ENCODE results near the gene PLXDC2.

PLXDC2 gene

GRCh38 chr10:19915816-19916215, 99.6 kb downstream of the PLXDC2 start:
- no peak for DNase-seq

- DNase-seq, result no peak
These were observed 101.7 kb downstream of the PLXDC2 start for GRCh38 chr10:19917751-19918478.

- DNase-seq, result no peak
These were observed 102.6 kb downstream of the PLXDC2 start for GRCh38 chr10:19918794-19919193.

GRCh38 chr10:19919671-19920070, 103.4 kb downstream of the PLXDC2 start:
- DNase-seq, result no peak

- DNase-seq, result no peak
These were observed 104.0 kb downstream of the PLXDC2 start for GRCh38 chr10:19920075-19920726.

GRCh38 chr10:19921300-19922140, 105.3 kb downstream of the PLXDC2 start:
- no peak for DNase-seq

GRCh38 chr10:19922236-19922963, 106.2 kb downstream of the PLXDC2 start:
- DNase-seq, result no peak

GRCh38 chr10:19925064-19925463, 108.8 kb downstream of the PLXDC2 start:
- no peak for DNase-seq

- DNase-seq, result no peak
These were observed 112.7 kb downstream of the PLXDC2 start for GRCh38 chr10:19928936-19929335.

- DNase-seq, result no peak
These were observed 113.4 kb downstream of the PLXDC2 start for GRCh38 chr10:19929506-19930140.

- no peak for DNase-seq
These were observed 115.0 kb downstream of the PLXDC2 start for GRCh38 chr10:19930936-19931893.

GRCh38 chr10:19931894-19932590, 115.8 kb downstream of the PLXDC2 start:
- DNase-seq, result no peak

- DNase-seq, result no peak
These were observed 116.7 kb downstream of the PLXDC2 start for GRCh38 chr10:19932806-19933371.

- no peak for DNase-seq
These were observed 117.5 kb downstream of the PLXDC2 start for GRCh38 chr10:19933772-19934171.

GRCh38 chr10:19935176-19935575, 118.9 kb downstream of the PLXDC2 start:
- no peak for DNase-seq

- DNase-seq, result no peak
These were observed 120.1 kb downstream of the PLXDC2 start for GRCh38 chr10:19936289-19936688.

GRCh38 chr10:19937989-19938388, 121.8 kb downstream of the PLXDC2 start:
- no peak for DNase-seq

- DNase-seq, result no peak
These were observed 125.1 kb downstream of the PLXDC2 start for GRCh38 chr10:19941206-19941880.

GRCh38 chr10:19944911-19945663, 128.9 kb downstream of the PLXDC2 start:
- no peak for DNase-seq
